HUDEP-2 (cell line): ENCODE data around the gene RFPL3.
"Not testable (repeated sequence)": the region's sequence is repeated elsewhere in the genome, so short reads cannot be mapped to it uniquely, and the experiment has no call there.

ENCODE experiments used
- DNase-seq, 76 experiments: peaks; one replicate each; lab custom pipeline; 2025; ENCODE audit not compliant: unreplicated experiment in 76 of 76; lab: John Stamatoyannopoulos, UW

Gene RFPL3

GRCh38 chr22:32352681-32353080, 5.0 kb upstream of the RFPL3 start:
- no peak for DNase-seq

- DNase-seq, result no peak
These were observed 4.4 kb upstream of the RFPL3 start for GRCh38 chr22:32353292-32353691.

- no peak for DNase-seq
These were observed 3.8 kb upstream of the RFPL3 start for GRCh38 chr22:32353840-32354239.

GRCh38 chr22:32354360-32355351, 3.0 kb upstream of the RFPL3 start:
- DNase-seq, result no peak

GRCh38 chr22:32355760-32356159, 1.9 kb upstream of the RFPL3 start:
- no peak for DNase-seq

GRCh38 chr22:32360096-32360495, 2.4 kb downstream of the RFPL3 start:
- not testable (repeated sequence) for DNase-seq

GRCh38 chr22:32361257-32361656, 3.6 kb downstream of the RFPL3 start:
- no peak for DNase-seq

- DNase-seq, result no peak
These were observed 6.5 kb downstream of the RFPL3 start for GRCh38 chr22:32364210-32364609.

- DNase-seq, result no peak
These were observed 18.2 kb downstream of the RFPL3 start for GRCh38 chr22:32375678-32376450.

- DNase-seq, result no peak
These were observed 19.0 kb downstream of the RFPL3 start for GRCh38 chr22:32376681-32377080.

GRCh38 chr22:32378707-32379272, 21.1 kb downstream of the RFPL3 start:
- peak in 35 of 76 experiments; percentile 2 to 53 (median 27) for DNase-seq

- no peak for DNase-seq
These were observed 23.3 kb downstream of the RFPL3 start for GRCh38 chr22:32380991-32381390.

GRCh38 chr22:32385681-32386080, 28.0 kb downstream of the RFPL3 start:
- DNase-seq, result no peak

GRCh38 chr22:32389685-32390084, 32.0 kb downstream of the RFPL3 start:
- DNase-seq, result peak in 2 of 76 experiments; percentile 7 to 13

- DNase-seq, result no peak
These were observed 37.4 kb downstream of the RFPL3 start for GRCh38 chr22:32395107-32395506.

- no peak for DNase-seq
These were observed 38.6 kb downstream of the RFPL3 start for GRCh38 chr22:32396255-32396654.

- DNase-seq, result peak in 30 of 76 experiments; percentile 3 to 52 (median 17)
These were observed 39.1 kb downstream of the RFPL3 start for GRCh38 chr22:32396746-32397145.

GRCh38 chr22:32401486-32401885, 43.8 kb downstream of the RFPL3 start:
- no peak for DNase-seq

GRCh38 chr22:32404021-32404420, 46.4 kb downstream of the RFPL3 start:
- no peak for DNase-seq

- DNase-seq, result no peak
These were observed 49.6 kb downstream of the RFPL3 start for GRCh38 chr22:32407312-32407711.

GRCh38 chr22:32407936-32408335, 50.3 kb downstream of the RFPL3 start:
- no peak for DNase-seq
